Fibroblast of the aortic adventitia (primary cell): ENCODE results near the gene METTL13. TPM values are rescaled to one million over a fixed set of nuclear protein-coding genes. Genes with fewer than 3 reads are reported as not detected.

Experiments used
- DNase-seq: peaks from one replicate; pipeline ENCODE4 v3.0.0-alpha.2; 2010; ENCODE audit warnings: low read depth
- H3K4me3 ChIP-seq: 2 replicates; pipeline ENCODE4 v1.5.1; 2011; ENCODE audit warnings: low read depth, mild to moderate bottlenecking, control low read depth, low read length, moderate library complexity
- CTCF ChIP-seq: IDR thresholded peaks from 2 replicates; pipeline ENCODE4 v1.5.1; 2011; ENCODE audit warnings: mild to moderate bottlenecking, low read length, control low read depth, inconsistent platforms; ENCODE audit not compliant: insufficient read depth
- total RNA-seq: library from RNA; depleted of rRNA; stranded (reverse); fragments of >200 nt; gene quantifications from 2 replicates; pipeline ENCODE4 v1.2.3, GENCODE V29; 2012; ENCODE audit warnings: low replicate concordance

Gene METTL13
- total RNA-seq, 1 donor, result 15.8 TPM

- TF ChIP-seq CTCF, result no peak
- H3K4me3 ChIP-seq, result no peak overlapping the region
- no peak for DNase-seq
These were observed 3.3 kb downstream of the METTL13 start for GRCh38 chr1:171784784-171785183.

- H3K4me3 ChIP-seq, result no peak overlapping the region
- TF ChIP-seq CTCF, result no peak
- DNase-seq, result no peak
These were observed 4.3 kb downstream of the METTL13 start for GRCh38 chr1:171785766-171786165.

- DNase-seq, result no peak
- H3K4me3 ChIP-seq, result no peak overlapping the region
- TF ChIP-seq CTCF, result no peak
These were observed 5.1 kb downstream of the METTL13 start for GRCh38 chr1:171786534-171786933.

- TF ChIP-seq CTCF, result no peak
- H3K4me3 ChIP-seq, result no peak overlapping the region
- DNase-seq, result no peak
These were observed 6.4 kb downstream of the METTL13 start for GRCh38 chr1:171787686-171788480.

GRCh38 chr1:171788696-171789095 is 7.2 kb downstream of the METTL13 start:
- H3K4me3 ChIP-seq, result no peak overlapping the region
- TF ChIP-seq CTCF, result no peak
- DNase-seq, result peak; percentile 94

- H3K4me3 ChIP-seq, result no peak overlapping the region
- DNase-seq, result no peak
- no peak for TF ChIP-seq CTCF
These were observed 8.9 kb downstream of the METTL13 start for GRCh38 chr1:171790318-171790717.
